ENCODE data around the gene MAP1LC3B.
"Not testable (repeated sequence)": the region's sequence is repeated elsewhere in the genome, so short reads cannot be mapped to it uniquely, and the experiment has no call there.

MAP1LC3B gene

DNA sequence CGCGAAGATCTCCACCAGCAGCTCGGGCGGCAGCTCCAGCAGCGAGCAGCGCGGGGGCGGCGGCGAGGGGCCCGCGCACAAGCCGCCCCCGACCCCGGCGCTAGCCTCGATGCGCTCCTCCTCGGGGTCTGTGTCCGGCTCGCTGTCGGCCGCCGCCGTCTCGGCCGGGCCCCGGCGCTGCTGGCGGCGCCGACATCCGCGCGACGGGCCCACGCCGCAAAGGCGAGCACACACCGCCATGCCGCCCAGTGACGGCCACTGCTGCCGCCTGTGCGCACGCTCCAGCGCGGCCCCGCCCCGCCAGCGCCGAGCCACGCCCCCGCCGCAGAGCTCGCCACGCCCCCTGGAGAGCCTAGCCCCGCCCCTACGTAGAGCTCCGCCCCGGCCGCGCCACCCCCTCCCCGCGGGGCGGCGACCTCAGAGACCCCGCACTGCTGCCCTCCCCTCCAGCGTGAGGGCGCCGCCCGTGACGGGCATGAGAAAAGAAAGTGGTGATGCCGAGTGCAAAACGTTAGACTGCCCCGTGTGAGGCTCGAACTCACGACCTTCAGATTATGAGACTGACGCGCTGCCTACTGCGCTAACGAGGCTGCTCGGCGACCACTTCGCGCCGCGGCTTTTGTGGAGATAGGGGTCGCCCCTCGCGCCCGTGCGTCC lies 8.5 kb upstream of the MAP1LC3B start, which contains the start of gene FBXO31:
TSS of gene FBXO31 (minus strand) at position 272 of the 657 bp plus-strand sequence. CDS start at position 240, 32 bp downstream.
- peak; percentile 89 to 90 for DNase-seq

DNA sequence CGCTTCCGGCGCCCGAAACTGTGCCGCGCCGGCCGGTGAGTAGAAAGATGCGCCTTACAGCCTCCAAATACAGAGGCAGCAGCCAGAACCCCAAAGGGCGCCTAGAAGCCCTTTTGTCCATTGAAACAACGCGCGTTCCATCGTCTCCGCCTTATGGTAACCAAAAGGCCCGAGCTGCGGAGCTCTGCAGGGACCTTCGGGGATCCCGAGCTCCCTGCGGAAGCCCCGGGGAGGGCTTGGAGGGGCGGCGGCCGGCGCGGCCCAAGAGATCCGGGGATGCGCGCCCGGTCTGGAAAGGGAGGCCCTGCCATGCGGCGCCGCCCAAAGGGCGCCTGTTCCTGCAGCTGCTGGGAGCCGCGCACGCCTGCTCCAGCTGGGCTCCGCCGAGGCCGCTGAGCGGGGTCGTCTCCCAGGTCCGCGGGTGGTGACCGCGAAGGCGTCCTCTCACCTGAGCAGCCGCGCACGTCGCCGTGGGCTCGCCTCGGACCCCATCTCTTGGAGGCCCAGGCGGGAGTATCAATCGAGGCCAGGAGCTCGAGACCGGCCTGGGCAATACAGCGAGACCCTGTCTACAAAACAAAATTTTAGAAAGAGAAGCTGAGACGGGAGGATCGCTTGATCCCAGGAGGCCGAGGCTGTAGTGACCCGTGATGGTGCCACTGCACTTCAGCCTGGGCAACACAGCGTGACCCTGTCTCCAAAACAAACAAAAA lies 7.8 kb upstream of the MAP1LC3B start:
- no peak for DNase-seq

DNA sequence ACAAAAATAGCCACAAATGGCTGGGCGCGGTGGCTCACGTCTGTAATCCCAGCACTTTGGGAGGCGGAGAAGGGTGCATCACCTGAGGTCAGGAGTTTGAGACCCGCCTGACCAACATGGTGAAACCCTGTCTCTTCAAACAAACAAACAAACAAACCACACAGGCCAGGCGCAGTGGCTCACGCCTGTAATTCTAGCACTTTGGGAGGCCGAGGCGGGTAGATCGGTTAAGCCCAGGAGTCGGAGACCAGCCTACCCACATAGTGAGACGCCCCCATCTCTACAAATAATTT lies 7.3 kb upstream of the MAP1LC3B start:
- DNase-seq = not testable (repeated sequence)

DNA sequence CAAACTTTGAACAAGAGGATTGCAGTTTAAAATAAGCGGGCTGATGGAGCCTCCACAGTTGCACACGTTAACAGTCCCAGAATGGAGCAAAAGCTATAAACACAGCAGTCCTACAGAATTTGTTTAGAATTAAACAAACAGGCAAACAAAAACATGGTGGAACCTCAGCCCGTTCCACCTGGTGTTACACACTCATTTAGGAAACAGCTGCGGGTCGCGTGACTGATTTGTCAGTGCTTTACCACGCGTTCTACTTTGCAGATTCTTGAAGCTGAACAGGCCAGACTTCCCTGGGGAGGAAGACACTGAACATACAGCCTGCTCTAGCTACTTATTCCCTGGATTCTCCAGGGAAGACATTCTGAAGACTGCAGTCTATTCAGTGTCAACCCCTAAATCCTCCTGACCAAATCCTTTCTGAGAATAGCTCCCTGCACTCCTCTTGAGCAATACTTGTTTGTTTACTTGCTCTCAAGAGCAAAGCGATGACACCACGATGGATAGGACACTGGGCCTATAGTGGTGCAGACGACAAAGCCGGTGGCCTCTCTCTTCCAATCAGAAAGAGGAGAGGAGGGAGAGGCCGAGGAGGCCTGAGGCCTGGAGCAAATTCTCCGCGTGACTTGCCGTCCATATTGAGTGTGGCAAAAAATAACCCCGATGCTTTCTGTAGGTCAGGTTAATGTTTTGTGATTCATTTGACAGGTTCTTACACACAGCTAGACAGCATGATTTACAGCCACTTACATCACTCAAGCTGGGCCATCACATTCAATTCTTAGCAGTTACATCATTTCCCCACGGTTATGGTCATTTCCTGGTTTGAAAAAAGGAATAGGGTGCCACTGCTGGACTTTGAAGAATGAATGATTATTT lies 4.0 kb upstream of the MAP1LC3B start:
- DNase-seq = peak; percentile 84 to 85

DNA sequence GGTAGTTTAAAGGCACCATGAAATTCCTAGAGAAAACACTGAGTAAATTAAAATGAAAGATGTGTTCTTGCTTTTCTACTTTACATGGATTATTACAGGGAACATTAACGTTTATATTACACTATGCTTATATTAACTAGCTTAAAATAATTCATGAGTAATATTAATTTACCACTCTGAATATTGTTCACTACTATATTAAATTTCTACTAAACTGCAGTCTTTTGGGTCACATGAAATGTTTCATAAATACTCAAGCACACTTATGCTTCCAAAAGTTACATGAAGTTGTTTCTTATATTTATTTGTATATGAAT lies 3.4 kb upstream of the MAP1LC3B start:
- no peak for DNase-seq

DNA sequence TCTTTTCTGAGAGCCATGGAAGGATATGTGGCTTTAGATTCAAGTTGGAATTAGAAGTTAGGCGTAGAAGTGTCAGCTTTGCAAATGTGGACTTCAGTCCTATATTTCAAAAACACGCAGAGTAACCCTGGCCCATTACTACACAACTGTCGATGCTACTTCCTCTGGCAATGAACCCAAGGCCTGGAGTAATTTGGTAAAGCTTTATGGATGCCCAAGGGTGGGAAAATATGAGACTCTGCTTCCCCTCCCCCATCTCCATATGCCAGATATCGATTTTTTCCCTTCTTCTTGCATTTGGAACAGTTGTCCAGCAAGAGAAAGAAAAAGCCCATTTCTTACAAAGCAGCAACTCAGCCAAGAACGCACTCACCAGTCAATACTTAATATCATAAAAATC lies 2.9 kb upstream of the MAP1LC3B start:
- DNase-seq = no peak

DNA sequence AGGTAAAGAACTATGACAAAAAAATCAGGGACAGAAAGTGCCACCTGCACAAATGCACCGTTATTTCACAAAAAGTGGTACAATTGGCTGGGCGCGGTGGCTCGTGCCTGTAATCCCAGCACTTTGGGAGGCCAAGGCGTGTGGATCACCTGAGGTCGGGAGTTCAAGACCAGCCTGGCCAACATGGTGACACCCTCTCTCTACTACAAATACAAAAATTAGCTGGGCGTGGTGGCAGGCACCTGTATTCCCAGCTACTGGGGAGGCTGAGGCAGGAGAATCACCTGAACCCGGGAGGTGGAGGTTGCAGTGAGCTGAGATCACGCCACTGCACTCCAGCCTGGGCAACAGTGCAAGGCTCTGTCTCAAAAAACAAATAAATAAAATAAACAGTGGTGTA lies 2.2 kb upstream of the MAP1LC3B start:
- DNase-seq = not testable (repeated sequence)

DNA sequence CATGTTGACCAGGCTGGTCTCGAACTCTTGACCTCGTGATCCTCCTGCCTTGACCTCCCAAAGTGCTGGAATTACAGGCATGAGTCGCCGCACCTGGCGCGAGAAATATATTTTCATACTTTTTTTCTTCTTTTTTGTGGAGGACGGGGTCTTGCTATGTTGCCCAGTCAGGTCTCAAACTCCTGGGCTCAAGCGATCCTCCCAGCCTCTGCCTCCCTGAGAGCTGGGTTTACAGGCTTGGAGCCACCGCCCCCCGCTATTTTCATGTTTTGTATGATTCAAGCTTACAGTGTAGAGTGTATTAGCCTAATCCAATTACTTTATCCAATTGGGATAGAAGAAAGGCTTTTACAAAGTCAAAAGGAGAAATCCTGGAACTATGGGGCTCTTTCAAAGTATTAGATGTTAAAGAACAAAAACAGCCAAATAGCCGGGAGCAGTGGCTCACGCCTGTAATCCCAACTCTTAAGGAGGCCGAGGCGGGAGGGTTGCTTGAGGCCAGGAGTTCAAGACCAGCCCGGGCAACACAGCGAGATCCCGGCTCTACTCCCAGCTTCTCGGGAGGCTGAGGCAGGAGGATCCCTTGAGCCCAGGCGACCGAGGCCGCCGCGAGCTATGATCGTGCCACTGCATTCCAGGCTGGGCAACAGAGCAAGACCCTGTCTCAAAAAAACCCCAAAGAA lies 1.4 kb upstream of the MAP1LC3B start:
- no peak for DNase-seq

DNA sequence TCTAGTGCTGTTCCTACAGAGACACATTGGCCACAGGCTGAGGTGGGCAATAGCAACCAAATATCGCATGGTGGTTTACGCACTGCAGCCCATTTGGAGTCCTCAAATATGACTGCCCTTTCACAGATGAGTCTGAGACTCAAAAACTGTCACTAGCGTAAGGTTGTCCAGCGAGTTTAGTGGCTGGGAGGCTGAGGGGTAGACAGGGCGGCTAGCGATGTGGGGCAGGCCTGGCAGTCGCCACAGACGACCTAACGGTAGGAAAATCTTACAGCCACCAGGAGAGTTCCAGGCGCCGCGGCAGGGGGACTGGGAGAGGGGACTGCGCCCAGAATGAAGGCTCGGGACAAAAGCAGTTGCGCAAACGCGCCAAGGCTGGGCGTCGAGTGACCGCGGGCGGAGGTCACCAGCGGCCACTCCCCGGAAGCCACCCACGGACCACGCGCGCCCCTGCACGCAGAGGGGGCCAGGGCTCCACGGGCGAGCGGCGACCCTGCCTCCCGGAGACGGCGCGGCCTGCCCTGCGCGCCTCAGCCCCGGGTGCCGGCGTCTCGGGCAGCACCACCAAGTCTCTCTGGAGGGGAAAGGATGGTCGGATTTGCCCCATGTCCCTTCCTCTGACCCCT lies 699 bp upstream of the MAP1LC3B start:
- peak in 1 of 2 donors; percentile 14 for DNase-seq

DNA sequence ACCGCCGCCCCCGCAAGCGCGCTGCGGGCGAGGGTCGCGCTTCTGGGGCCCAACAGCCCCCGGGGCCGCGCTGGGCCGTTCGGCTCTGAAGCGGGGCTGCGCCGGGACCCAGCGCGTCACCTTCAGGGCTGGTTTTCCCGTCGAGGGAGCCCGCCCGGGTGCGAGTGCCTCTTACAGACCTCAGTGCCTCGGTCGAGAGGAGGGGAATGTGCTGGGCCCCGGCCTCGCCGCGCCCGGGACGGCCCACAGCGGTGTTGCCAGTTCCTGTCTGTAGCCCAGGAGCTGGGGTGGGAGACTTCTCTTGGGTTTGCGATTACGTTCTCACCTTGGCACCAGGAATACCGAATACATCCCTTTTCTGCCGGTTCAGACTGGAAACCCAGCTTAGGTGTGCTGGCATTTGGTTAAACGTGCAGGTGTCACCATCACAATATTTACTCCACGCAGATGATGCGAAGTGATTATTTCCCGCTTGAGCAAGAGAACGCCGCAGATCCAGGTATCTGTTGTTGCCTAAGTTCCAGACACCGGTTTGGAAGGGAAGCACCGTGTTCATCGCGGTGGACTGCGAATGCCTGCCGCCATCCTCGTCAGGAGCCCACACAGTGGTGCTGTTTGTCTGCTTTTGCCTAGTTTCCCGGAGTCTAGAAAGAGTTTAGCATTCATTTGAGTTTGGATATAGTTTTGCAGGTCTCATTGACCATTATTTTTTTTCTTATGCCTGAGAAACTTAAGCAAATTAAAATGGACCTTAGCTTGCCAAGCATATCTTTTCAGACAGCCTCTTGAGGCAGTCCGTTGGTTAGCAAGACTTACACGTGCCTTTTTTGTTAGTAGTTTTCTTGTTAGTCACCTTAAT lies 914 bp downstream of the MAP1LC3B start:
- peak; percentile 23 to 45 for DNase-seq

DNA sequence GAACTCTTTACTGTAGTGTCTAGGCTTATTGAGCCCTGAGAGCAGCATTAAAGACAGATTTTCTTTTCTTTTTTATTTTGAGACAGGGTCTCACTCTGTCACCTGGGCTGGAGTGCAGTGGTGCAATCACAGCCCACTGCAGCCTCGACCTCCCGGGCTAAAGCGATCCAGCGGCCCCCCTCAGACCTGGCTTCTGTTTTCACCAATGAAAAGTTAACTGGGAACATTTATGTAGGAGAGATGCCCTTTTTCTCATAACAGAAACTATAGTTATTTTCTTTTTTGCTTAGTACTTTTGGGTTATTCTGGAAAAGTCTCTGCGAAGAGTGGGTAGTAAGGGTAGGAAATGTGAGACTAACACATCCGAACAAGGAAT lies 1.5 kb downstream of the MAP1LC3B start:
- no peak for DNase-seq

DNA sequence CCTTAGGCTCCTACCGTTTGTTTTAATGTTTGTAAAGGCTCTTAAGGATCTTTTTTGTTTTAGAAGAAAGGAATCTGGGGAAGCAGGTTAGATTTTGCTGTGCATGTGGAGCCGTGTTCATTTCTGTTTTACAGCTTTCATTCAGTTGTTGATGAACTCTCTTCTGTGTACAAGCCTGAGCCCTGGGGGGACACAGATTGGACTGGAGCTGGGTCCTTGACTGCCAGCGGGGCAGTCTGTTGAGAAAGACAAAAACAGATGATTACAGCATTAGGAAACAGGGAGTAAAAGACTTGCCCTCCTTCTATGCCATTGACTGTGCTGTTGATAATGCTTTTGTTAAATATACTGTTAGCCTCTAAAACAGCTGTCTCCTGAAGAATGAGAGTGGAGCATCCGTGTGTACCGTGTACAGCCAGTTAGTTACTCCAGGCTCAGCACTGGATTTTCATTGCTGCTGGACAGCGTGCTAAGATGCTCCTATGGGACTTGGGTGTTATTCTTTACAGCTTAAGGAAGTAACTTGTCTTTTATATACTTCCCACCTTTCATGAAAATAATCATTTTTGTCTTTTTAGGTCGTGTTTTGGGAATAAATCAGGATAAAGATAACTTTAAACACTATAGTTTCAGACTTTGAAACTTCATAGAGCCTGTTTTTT lies 3.2 kb downstream of the MAP1LC3B start:
- no peak for DNase-seq

DNA sequence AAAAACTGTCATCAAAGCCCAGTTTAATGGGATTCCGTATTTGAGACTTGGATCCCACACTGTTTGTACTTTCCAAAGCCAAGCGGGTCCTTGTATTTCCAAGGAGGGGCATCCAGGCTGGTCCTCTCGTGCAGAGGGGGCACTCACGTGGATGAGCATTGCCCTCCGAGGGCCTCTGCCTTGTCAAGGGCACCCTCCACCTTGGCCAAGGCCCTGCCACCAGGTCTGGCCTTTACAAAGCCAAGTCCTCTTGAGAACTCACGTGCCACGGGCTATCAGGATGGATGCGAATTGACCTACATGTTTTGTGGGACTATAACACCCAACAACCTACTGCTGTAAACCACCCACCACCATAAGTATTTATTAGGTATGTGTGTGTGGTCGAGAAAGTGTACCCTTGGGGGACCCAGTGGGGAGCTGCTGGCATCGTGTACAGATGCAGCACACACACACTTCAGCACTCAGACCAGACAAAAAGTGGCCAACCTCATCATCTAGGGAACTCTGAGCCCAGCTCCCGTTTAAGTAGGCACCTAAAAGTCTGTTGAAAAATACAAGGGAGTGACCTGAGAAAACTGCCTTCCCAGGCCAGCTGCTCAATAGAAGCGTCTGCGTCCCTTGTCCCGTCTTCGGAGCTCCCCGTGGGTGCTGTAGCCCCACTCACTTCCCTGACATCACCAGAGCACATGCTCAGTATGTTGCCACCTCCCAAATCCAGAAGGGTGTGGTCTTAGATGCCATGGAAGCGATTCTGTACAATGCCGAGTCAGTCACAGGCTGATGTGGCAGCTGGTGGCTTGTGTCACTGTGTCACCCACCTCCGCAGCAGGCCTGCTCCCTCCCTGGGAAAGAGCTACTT lies 12.9 kb downstream of the MAP1LC3B start:
- DNase-seq = no peak

DNA sequence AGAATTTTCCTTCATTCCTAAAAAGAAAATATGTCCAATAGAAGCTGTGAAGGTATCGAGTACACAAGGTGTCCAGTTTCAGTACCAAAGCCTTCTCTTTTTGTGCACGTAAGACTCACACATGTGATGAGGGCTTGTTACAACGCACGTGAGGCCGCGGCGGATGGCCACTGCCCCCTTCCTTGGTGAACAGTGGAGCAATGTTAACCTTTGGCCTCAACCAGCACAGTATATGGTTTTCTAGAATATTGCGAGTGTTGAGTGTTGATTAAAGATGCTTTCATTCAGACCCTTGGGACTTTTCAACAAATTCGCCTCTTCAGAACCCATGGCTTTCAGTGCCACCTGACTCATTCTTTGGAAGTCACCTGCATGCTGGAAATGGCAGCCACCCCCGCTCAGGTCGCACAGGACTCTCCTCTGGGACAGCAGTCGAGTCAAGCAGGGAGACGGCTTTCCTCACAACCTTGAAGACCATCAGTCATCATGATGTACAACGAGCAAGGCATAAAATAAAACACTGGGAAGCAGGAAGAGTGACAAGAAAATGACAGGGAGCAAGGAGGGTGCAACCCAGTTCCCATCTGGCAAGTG lies 14.5 kb downstream of the MAP1LC3B start:
- no peak for DNase-seq

DNA sequence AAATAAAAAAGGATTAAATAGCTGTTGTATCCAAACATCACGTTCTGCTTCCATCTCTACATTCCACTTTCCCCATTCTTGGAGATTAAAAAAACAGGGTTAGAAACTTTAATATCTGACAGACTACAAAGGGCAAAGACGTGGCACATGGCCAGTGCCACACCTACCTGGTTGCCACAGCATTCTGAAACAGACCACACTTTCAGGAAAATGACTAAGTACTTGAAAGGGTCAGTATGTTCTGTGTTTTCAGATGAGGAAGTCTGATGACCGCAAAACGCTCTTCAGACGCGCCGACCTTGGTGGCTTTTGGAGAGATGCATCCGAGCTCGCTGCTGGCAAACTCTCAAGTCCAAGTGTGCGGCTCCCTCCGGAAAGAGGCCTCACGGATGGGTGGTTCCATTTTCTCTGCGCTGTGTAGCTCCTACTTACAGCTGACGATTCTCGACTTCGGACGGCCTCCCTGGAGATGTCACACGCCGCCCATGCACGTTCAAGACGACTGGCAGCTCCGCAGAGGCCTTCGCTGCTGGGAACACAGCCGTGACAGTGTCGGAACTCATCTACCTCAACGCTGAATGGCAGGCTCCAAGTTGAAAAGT lies 15.5 kb downstream of the MAP1LC3B start:
- no peak for DNase-seq

DNA sequence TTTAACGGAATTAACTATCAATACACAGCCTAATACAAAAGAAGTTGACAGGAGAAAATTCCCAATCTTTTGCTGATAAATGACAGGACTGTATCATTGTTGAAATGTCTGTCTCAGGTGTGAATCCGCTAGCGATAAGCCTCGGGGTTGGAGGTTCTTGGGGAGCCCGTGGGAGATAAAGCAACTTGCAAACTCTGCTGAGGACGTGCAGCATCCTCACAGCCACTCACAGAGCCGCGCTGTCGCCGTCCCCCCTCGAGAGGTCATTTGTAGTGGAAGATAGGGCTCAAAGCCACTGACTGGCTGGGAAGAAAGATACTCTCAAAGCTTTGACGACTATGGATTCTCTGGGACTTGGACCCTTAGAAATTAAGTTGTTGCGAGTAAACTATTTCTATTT lies 17.0 kb downstream of the MAP1LC3B start:
- DNase-seq = no peak

DNA sequence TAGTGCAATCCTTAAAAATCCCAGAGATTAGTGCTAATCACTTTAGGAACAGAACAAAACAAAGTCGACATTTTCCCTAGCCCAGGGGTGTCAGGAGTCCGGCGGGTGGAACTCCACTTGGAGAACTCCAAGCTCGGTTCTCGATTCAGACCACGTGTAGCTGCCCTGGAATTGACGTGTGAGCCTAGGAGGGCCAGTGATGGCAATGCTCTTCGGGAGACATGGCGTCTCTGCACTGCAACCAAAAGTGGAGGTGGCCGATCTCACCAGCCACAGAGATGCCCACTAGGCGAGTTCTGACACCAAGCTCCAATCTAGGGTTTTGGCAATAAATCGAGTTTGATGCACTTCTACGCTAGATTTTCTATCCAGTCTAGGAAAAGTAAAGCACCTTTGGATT lies 17.6 kb downstream of the MAP1LC3B start:
- no peak for DNase-seq

DNA sequence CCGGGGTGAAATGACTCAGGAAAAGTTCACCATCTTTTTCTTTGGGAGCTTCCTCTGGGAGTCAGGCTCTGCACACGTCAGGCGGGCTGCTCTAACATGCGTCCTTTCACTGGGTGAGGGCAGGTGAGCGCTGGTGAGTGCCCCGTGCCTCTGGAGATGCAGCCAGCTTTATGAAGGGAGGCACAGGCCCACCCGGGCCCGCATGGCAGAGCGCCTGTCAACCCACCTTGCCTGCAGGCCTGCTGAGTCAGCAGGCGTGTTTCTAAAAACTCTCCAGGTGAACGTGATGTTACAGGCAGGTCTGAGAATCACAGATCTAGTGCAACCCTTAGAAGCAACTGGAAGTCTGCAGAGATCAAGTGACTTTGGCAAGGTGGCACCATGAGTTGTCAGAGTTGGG lies 18.4 kb downstream of the MAP1LC3B start:
- no peak for DNase-seq

DNA sequence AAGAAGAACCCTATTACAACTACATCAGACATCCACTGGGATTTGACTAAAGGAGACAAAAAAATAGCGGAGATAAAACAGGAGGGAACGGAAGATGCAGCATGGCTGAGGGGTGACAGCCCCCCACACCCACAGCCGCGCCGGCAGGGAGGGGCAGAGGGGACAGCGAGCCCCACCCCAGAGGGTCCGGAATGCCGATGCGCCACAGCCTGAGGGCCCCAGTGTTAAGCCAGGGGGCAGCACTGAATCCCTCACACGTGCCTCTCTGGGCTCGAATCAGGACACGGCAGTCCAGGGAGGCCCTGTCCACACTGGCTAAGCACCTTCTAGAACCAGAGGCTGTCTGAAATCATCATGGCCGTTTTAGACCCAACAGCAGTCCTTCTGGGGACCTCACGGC lies 18.8 kb downstream of the MAP1LC3B start:
- DNase-seq = no peak

All from activated CD4-positive, alpha-beta T cell treated with anti-CD3 and anti-CD28 coated beads for 4 hours (primary cell).